SU-DHL-6 (cell line): ENCODE results near the gene ZCCHC17.

ENCODE experiments used
- H2AFZ ChIP-seq: fragments of 200-600 bp; sonication (generic); 2 replicates; pipeline ENCODE4 v1.6.1; 2014; ENCODE audit warnings: low read depth, mild to moderate bottlenecking, moderate library complexity, mixed read lengths, antibody characterized with exemption, low read length; ENCODE audit not compliant: severe bottlenecking
- H3F3A ChIP-seq: fragments of 200-600 bp; shearing (Covaris generic); 2 replicates; pipeline ENCODE4 v1.6.0; 2016; ENCODE audit warnings: antibody characterized with exemption, mild to moderate bottlenecking; ENCODE audit not compliant: insufficient read depth
- H3K27ac ChIP-seq: fragments of 200-600 bp; sonication (generic); 2 replicates; pipeline ENCODE4 v1.5.1; 2016; ENCODE audit warnings: low read depth, mild to moderate bottlenecking, low read length, moderate library complexity, mixed read lengths
- H3K27me3 ChIP-seq: fragments of 200-600 bp; sonication (generic), shearing (Covaris generic); 2 replicates; pipeline ENCODE4 v1.6.0; 2014; ENCODE audit warnings: mild to moderate bottlenecking, low read length
- H3K36me3 ChIP-seq: fragments of 200-600 bp; sonication (generic); 2 replicates; pipeline ENCODE4 v1.6.1; 2014; ENCODE audit warnings: mild to moderate bottlenecking, low read length, mixed read lengths
- H3K4me2 ChIP-seq: fragments of 300-600, 200-600 bp; shearing (Covaris generic), sonication (generic); 2 replicates; pipeline ENCODE4 v1.6.0; 2014; ENCODE audit warnings: low read length, low read depth, mild to moderate bottlenecking; ENCODE audit not compliant: poor library complexity, severe bottlenecking
- H3K4me3 ChIP-seq: fragments of 200-600 bp; sonication (generic); 2 replicates; pipeline ENCODE4 v1.5.1; 2014; ENCODE audit warnings: antibody characterized with exemption, low read length, mild to moderate bottlenecking, mixed read lengths; ENCODE audit not compliant: insufficient read depth, poor library complexity, severe bottlenecking
- H3K79me2 ChIP-seq: fragments of 200-600 bp; sonication (generic); 2 replicates; pipeline ENCODE4 v1.6.1; 2014; ENCODE audit warnings: mild to moderate bottlenecking, low read length, moderate library complexity; ENCODE audit not compliant: insufficient read depth
- H3K9ac ChIP-seq: fragments of 200-600 bp; sonication (generic); 2 replicates; pipeline ENCODE4 v1.7.0; 2014; ENCODE audit warnings: mild to moderate bottlenecking, low read length
- H3K9me2 ChIP-seq: fragments of 200-600 bp; sonication (generic); replicated peaks from 2 replicates; pipeline ENCODE4 v1.6.1; 2014; ENCODE audit warnings: low read length; ENCODE audit not compliant: insufficient read depth
- H3K9me3 ChIP-seq: fragments of 200-600 bp; sonication (generic); 2 replicates; pipeline ENCODE4 v1.6.1; 2014; ENCODE audit warnings: low read length, mixed read lengths; ENCODE audit not compliant: insufficient read depth
- H4K20me1 ChIP-seq: fragments of 200-600 bp; sonication (generic); 2 replicates; pipeline ENCODE4 v1.6.1; 2014; ENCODE audit warnings: low read depth, mild to moderate bottlenecking, antibody characterized with exemption, low read length, moderate library complexity, mixed read lengths
- EZH2phosphoT487 ChIP-seq: fragments of 200-600 bp; sonication (generic), shearing (Covaris generic); conservative IDR thresholded peaks from 2 replicates; pipeline ENCODE4 v1.6.1; 2018; ENCODE audit warnings: mild to moderate bottlenecking, antibody characterized with exemption, low read length, moderate library complexity, mixed read lengths
- TF ChIP-seq, protein P1 (sequence below): fragments of 200-600 bp; sonication (generic); IDR thresholded peaks from one replicate; pipeline ENCODE4 v1.5.1; 2017; ENCODE audit warnings: antibody characterized with exemption, mild to moderate bottlenecking, low read length, moderate library complexity; ENCODE audit not compliant: insufficient read depth, poor library complexity, severe bottlenecking

The ZCCHC17 gene

DNA sequence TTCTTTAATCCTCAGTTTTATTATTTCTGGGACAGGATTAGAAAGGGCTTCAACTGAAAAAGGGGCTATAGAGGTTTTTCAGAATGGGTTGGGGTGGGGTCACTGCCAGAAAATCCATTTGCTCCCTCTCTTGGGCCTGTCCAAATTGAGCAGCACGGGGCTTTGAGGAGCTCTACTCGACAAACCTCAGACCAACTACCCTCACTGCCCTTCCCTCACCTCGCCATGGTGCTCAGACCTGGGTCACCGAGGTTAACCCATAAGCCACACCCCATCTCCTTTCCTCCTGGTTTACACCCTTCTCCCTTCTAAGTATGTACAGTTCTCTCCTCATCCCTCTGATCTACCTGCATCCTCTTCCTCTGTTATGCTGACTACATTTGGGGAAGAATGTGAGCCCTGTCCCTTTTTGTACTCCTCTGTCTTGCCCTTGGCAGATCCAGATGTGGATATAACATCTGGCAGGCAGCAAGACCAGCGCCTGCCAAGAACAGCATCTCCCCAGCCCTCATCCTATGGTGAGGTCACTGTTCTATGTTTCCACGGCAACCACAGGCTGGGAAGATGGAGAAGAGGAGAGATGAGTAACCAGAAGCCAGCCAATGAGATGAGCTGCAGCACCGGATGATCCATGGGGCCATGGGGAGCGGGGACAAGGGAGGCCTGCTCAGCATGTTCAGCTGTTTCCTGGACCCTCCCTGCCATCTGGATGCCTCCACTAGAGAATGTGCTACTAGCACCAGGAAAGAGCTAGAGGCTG is 79.7 kb downstream of the ZCCHC17 start:
- Histone ChIP-seq H3K9me2 (no peaks in the 10 kb centered on the region), H3K9me3 (no peaks in the 10 kb centered on the region), H3F3A (no peaks in the 10 kb centered on the region), H3K27me3 (no peaks in the 10 kb centered on the region), H3K36me3 (no peaks in the 10 kb centered on the region), H2AFZ (no peak overlapping the region), H3K9ac (no peak overlapping the region), H3K4me2 (no peak overlapping the region), H3K27ac (no peak overlapping the region), H4K20me1 (no peaks in the 10 kb centered on the region), H3K4me3 (no peak overlapping the region), H3K79me2 (no peaks in the 10 kb centered on the region)
- TF ChIP-seq, protein P1, sequence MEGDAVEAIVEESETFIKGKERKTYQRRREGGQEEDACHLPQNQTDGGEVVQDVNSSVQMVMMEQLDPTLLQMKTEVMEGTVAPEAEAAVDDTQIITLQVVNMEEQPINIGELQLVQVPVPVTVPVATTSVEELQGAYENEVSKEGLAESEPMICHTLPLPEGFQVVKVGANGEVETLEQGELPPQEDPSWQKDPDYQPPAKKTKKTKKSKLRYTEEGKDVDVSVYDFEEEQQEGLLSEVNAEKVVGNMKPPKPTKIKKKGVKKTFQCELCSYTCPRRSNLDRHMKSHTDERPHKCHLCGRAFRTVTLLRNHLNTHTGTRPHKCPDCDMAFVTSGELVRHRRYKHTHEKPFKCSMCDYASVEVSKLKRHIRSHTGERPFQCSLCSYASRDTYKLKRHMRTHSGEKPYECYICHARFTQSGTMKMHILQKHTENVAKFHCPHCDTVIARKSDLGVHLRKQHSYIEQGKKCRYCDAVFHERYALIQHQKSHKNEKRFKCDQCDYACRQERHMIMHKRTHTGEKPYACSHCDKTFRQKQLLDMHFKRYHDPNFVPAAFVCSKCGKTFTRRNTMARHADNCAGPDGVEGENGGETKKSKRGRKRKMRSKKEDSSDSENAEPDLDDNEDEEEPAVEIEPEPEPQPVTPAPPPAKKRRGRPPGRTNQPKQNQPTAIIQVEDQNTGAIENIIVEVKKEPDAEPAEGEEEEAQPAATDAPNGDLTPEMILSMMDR: no peak
- no peak for TF ChIP-seq EZH2phosphoT487

DNA sequence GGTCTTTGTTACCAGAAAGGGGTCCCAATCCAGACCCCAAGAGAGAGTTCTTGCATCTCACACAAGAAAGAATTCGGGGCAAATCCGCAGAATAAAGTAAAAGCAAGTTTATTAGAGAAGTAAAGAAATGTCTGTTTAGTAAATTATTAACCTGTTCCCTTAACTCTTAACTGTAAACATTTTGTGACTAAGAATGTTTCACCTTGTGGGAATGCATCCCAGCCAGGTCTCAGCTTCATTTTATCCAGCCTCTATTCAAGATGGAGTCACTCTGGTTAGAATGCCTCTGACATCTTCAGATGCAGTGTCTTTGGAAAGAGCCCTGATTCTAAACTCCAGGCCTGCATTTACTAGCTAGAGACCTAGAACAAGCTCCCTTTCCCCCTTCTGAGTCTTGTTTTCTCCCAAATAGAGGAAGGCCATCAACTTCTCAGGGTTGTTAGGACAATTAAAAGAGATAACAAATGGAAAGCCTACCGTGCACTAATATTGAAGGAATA is 80.6 kb downstream of the ZCCHC17 start:
- no peaks in the 10 kb centered on the region for H3K79me2 ChIP-seq
- TF ChIP-seq, protein P1: no peak
- TF ChIP-seq EZH2phosphoT487: no peak
- no peaks in the 10 kb centered on the region for H3K9me2 ChIP-seq
- H3K4me2 ChIP-seq: no peak overlapping the region
- no peak overlapping the region for H2AFZ ChIP-seq
- no peak overlapping the region for H3K9ac ChIP-seq
- H3K4me3 ChIP-seq: no peak overlapping the region
- no peaks in the 10 kb centered on the region for H4K20me1 ChIP-seq
- no peaks in the 10 kb centered on the region for H3K36me3 ChIP-seq
- no peak overlapping the region for H3K27ac ChIP-seq
- H3K9me3 ChIP-seq: no peaks in the 10 kb centered on the region
- no peaks in the 10 kb centered on the region for H3K27me3 ChIP-seq
- H3F3A ChIP-seq: no peaks in the 10 kb centered on the region

DNA sequence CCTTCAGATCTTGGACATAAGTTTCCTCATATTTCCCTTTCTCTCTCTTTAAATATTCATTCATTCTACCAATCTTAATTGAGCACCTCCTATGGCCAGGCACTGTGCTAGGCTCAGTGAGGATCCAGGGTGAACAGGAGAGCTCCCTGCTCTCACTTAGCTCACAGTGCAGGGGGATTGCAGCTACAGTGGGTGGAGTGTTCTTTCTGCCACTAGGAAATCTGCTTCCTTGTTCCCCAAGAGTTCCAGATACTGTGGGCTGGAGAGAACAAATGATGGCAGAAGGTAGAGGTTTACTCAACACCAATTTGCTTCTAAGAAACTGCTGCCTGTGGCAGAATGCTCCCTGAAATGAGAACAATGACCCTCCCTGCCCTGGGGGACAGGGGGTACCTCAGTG is 81.2 kb downstream of the ZCCHC17 start:
- H3K79me2 ChIP-seq: no peaks in the 10 kb centered on the region
- H3K36me3 ChIP-seq: no peaks in the 10 kb centered on the region
- H3K9me2 ChIP-seq: no peaks in the 10 kb centered on the region
- no peak overlapping the region for H3K27ac ChIP-seq
- no peaks in the 10 kb centered on the region for H3F3A ChIP-seq
- H3K27me3 ChIP-seq: no peaks in the 10 kb centered on the region
- no peak overlapping the region for H3K9ac ChIP-seq
- H4K20me1 ChIP-seq: no peaks in the 10 kb centered on the region
- H3K4me3 ChIP-seq: no peak overlapping the region
- no peak overlapping the region for H3K4me2 ChIP-seq
- no peaks in the 10 kb centered on the region for H3K9me3 ChIP-seq
- no peak for TF ChIP-seq EZH2phosphoT487
- TF ChIP-seq, protein P1: no peak
- H2AFZ ChIP-seq: no peak overlapping the region
